ENCODE measurements around the gene NEK2.

GRCh38 chr1:211623515-211623914 is 51.9 kb downstream of the NEK2 start:
- TF ChIP-seq, protein P1, sequence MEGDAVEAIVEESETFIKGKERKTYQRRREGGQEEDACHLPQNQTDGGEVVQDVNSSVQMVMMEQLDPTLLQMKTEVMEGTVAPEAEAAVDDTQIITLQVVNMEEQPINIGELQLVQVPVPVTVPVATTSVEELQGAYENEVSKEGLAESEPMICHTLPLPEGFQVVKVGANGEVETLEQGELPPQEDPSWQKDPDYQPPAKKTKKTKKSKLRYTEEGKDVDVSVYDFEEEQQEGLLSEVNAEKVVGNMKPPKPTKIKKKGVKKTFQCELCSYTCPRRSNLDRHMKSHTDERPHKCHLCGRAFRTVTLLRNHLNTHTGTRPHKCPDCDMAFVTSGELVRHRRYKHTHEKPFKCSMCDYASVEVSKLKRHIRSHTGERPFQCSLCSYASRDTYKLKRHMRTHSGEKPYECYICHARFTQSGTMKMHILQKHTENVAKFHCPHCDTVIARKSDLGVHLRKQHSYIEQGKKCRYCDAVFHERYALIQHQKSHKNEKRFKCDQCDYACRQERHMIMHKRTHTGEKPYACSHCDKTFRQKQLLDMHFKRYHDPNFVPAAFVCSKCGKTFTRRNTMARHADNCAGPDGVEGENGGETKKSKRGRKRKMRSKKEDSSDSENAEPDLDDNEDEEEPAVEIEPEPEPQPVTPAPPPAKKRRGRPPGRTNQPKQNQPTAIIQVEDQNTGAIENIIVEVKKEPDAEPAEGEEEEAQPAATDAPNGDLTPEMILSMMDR (IDR thresholded peaks at IDR 0.05) = no peak
- no peak for TF ChIP-seq POLR2A (IDR thresholded peaks at IDR 0.05)

Measured in uterus (tissue), 2 donors.